DND-41 (cell line): ENCODE data around the gene LGALS3.

ENCODE experiments used
- ATAC-seq: fragments of 200-7000 bp; cut with Tn5 transposase; 3 replicates; pipeline ENCODE4 v1.9.1; 2021; ENCODE audit warnings: low read depth; ENCODE audit not compliant: insufficient read depth
- DNase-seq: peaks from one replicate; pipeline ENCODE4 v3.0.0-alpha.2; 2020
- H2AFZ ChIP-seq: 2 replicates; pipeline ENCODE4 v1.6.0; 2012; ENCODE audit warnings: low read depth, low read length
- H3K27ac ChIP-seq: 2 replicates; pipeline ENCODE4 v1.5.1; 2012; ENCODE audit warnings: low read length, inconsistent platforms
- H3K27me3 ChIP-seq: fragments of 200-600 bp; sonication (generic); 2 replicates; pipeline ENCODE4 v1.6.0; 2012; ENCODE audit warnings: low read length, mild to moderate bottlenecking, inconsistent platforms; ENCODE audit not compliant: insufficient read depth, poor library complexity
- H3K36me3 ChIP-seq: 2 replicates; pipeline ENCODE4 v1.5.1; 2012; ENCODE audit warnings: low read length, inconsistent platforms; ENCODE audit not compliant: insufficient read depth
- H3K4me1 ChIP-seq: 2 replicates; pipeline ENCODE4 v1.5.1; 2012; ENCODE audit warnings: mild to moderate bottlenecking, low read length; ENCODE audit not compliant: insufficient read depth
- H3K4me2 ChIP-seq: 2 replicates; pipeline ENCODE4 v1.6.0; 2012; ENCODE audit warnings: mild to moderate bottlenecking, moderate library complexity, low read length, inconsistent platforms; ENCODE audit not compliant: insufficient read depth
- H3K4me3 ChIP-seq, 2 experiments: fragments of 200-600 bp in 1 of 2; shearing (Covaris generic) in 1 of 2; 2 replicates each; pipeline ENCODE4 v1.5.1; 2012 to 2016; ENCODE audit warnings: inconsistent platforms in 2 of 2, low read length in 2 of 2, mild to moderate bottlenecking in 2 of 2, low read depth in 1 of 2, moderate library complexity in 1 of 2
- H3K79me2 ChIP-seq: 2 replicates; pipeline ENCODE4 v1.6.0; 2012; ENCODE audit warnings: low read length, inconsistent platforms; ENCODE audit not compliant: insufficient read depth
- H3K9ac ChIP-seq: 2 replicates; pipeline ENCODE4 v1.6.0; 2012; ENCODE audit warnings: low read depth, mild to moderate bottlenecking, inconsistent platforms, low read length, moderate library complexity
- H3K9me3 ChIP-seq: 2 replicates; pipeline ENCODE4 v1.5.1; 2012; ENCODE audit warnings: low read length, moderate library complexity, mild to moderate bottlenecking, inconsistent platforms; ENCODE audit not compliant: insufficient read depth, severe bottlenecking
- H4K20me1 ChIP-seq: 2 replicates; pipeline ENCODE4 v1.6.0; 2012; ENCODE audit warnings: low read length; ENCODE audit not compliant: insufficient read depth
- CTCF ChIP-seq: IDR thresholded peaks from 2 replicates; pipeline ENCODE4 v1.5.1; 2012; ENCODE audit warnings: borderline replicate concordance, low read length, moderate library complexity, mild to moderate bottlenecking; ENCODE audit not compliant: poor library complexity, severe bottlenecking; ENCODE audit errors: extremely low read depth
- EZH2 ChIP-seq: IDR thresholded peaks from 3 replicates; pipeline ENCODE4 v1.6.1; 2012; ENCODE audit warnings: borderline replicate concordance, low read depth, mild to moderate bottlenecking, moderate library complexity, low read length, inconsistent platforms; ENCODE audit not compliant: severe bottlenecking

Gene LGALS3

GRCh38 chr14:55170526-55170925, 41.5 kb downstream of the LGALS3 start:
- peaks cover 77% of the 10 kb centered on the region for H3K36me3 ChIP-seq
- H3K79me2 ChIP-seq = no peaks in the 10 kb centered on the region
- H4K20me1 ChIP-seq = no peaks in the 10 kb centered on the region
- TF ChIP-seq CTCF (no peak), EZH2 (no peak)
- H3K9ac ChIP-seq = no peak overlapping the region
- ATAC-seq = no peak
- no peaks in the 10 kb centered on the region for H3K9me3 ChIP-seq
- H3K27me3 ChIP-seq = no peaks in the 10 kb centered on the region
- H3K4me1 ChIP-seq = no peaks in the 10 kb centered on the region
- H3K27ac ChIP-seq = no peak overlapping the region
- H2AFZ ChIP-seq = no peak overlapping the region
- no peak overlapping the region for H3K4me3 ChIP-seq
- DNase-seq = no peak
- no peak overlapping the region for H3K4me2 ChIP-seq

- peaks cover 88% of the 10 kb centered on the region for H3K36me3 ChIP-seq
- no peak overlapping the region for H3K4me3 ChIP-seq
- H3K79me2 ChIP-seq = peaks cover 4% of the 10 kb centered on the region; the same call in 1 of the 2 replicates
- H3K9me3 ChIP-seq = no peaks in the 10 kb centered on the region
- ATAC-seq (no peak), DNase-seq (no peak)
- H3K27ac ChIP-seq = no peak overlapping the region
- TF ChIP-seq CTCF (no peak), EZH2 (no peak)
- no peak overlapping the region for H3K9ac ChIP-seq
- H3K27me3 ChIP-seq = no peaks in the 10 kb centered on the region
- H3K4me1 ChIP-seq = no peaks in the 10 kb centered on the region
- no peak overlapping the region for H2AFZ ChIP-seq
- H3K4me2 ChIP-seq = no peak overlapping the region
- no peaks in the 10 kb centered on the region for H4K20me1 ChIP-seq
Measured at GRCh38 chr14:55180006-55180405, 51.0 kb downstream of the LGALS3 start.

GRCh38 chr14:55180434-55180833, 51.4 kb downstream of the LGALS3 start:
- no peak for TF ChIP-seq EZH2
- TF ChIP-seq CTCF = no peak
- Histone ChIP-seq H3K27me3 (no peaks in the 10 kb centered on the region), H3K4me2 (no peak overlapping the region), H3K9me3 (no peaks in the 10 kb centered on the region), H3K27ac (no peak overlapping the region), H3K79me2 (peaks cover 4% of the 10 kb centered on the region; the same call in 1 of the 2 replicates), H3K4me3 (no peak overlapping the region), H2AFZ (no peak overlapping the region), H3K36me3 (peaks cover 85% of the 10 kb centered on the region), H3K4me1 (no peaks in the 10 kb centered on the region), H3K9ac (no peak overlapping the region), H4K20me1 (no peaks in the 10 kb centered on the region)
- ATAC-seq = no peak
- no peak for DNase-seq
